ENCODE results near the gene AOPEP. TPM values are rescaled to one million over a fixed set of nuclear protein-coding genes. Genes with fewer than 3 reads are reported as not detected.

Gene AOPEP
- total RNA-seq, 1 donor from 2014 or later = 48.0 TPM

DNA sequence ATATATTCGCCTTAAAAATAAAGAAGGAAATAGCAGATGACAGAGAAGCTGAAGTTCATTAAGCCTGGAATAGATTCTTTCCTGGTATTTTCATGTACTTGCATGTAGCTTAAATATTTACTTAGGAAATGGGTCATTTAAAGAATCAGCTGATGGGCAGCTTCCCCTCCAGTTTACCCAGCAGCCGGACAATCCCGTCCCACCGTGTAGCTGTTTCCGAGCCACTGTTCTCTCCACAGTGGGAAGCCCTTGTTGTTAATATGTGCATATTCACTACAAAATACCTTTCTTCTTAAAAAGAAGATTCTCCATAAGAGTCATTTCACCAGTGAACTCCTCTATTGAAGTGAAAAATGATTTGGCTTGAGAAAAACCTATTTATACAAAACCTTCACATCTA is 404.0 kb downstream of the AOPEP start:
- no peak overlapping the region for H3K4me3 ChIP-seq (ENCODE audit: low read length in 3 of 3)
- no peak overlapping the region for H3K9ac ChIP-seq (ENCODE audit: low read depth in 1 of 3, low read length in 3 of 3)
- H3K27me3 ChIP-seq (ENCODE audit: control insufficient read depth in 3 of 3, insufficient read depth in 3 of 3, low read length in 3 of 3) = no peaks in the 10 kb centered on the region
- H3K27ac ChIP-seq (ENCODE audit: low read depth, low read length) = no peak overlapping the region
- H3K4me1 ChIP-seq (ENCODE audit: control insufficient read depth in 3 of 3, insufficient read depth in 3 of 3, low read length in 3 of 3) = peaks cover 14 to 22% (median 21%) of the 10 kb centered on the region in 3 donors
- no peaks in the 10 kb centered on the region for H3K9me3 ChIP-seq (ENCODE audit: control insufficient read depth in 3 of 3, low read length in 3 of 3)
- no peaks in the 10 kb centered on the region for H3K36me3 ChIP-seq (ENCODE audit: control insufficient read depth in 3 of 3, insufficient read depth in 3 of 3, low read length in 3 of 3)

DNA sequence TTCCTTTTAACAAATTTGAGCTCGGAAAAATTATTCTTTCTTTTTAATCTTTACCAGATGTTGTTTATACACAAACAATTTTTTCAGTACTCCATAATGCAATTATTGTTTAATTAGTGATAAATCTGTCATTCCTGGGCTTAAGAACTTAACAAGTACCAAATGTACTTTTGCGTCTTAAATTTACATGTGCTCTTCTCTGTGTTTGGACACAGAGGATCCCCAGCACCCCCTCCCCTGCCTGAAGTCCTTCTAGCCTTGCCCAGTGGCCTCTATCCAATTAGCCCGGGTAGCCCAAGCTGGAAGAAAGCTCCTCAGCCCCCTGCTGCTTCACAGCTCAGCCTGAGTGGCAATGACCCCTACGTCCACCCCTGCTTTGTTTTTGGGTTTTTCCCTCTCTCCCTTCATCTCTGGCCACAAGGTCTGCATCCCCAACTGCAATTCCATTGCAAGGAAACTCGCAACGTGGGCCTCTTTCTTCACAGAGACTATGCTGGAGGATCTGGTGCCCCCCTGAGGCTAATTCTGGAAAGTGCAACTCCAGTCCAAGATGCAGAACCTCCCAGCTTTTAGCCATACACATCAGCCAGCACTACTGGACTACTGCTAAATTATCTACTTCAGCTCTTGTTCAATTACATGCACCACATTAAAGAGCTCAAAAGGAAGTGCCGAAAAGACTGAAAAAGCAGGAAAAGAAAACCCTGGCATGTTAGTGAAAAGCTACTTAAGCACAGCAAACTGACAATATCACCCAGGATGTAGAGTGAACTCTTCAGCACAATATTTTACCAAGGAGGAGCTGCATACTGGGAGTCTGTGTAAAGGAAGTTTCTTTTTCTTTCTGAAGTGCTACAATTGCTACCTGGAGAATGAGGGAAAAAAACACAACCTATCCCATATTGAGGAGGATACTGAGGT is 404.8 kb downstream of the AOPEP start:
- Histone ChIP-seq H3K9ac (ENCODE audit: low read depth in 1 of 3, low read length in 3 of 3) (no peak overlapping the region), H3K36me3 (ENCODE audit: control insufficient read depth in 3 of 3, insufficient read depth in 3 of 3, low read length in 3 of 3) (no peaks in the 10 kb centered on the region), H3K4me3 (ENCODE audit: low read length in 3 of 3) (no peak overlapping the region), H3K4me1 (ENCODE audit: control insufficient read depth in 3 of 3, insufficient read depth in 3 of 3, low read length in 3 of 3) (peaks cover 14 to 22% (median 21%) of the 10 kb centered on the region in 3 donors), H3K9me3 (ENCODE audit: control insufficient read depth in 3 of 3, low read length in 3 of 3) (no peaks in the 10 kb centered on the region), H3K27me3 (ENCODE audit: control insufficient read depth in 3 of 3, insufficient read depth in 3 of 3, low read length in 3 of 3) (no peaks in the 10 kb centered on the region), H3K27ac (ENCODE audit: low read depth, low read length) (no peak overlapping the region)

DNA sequence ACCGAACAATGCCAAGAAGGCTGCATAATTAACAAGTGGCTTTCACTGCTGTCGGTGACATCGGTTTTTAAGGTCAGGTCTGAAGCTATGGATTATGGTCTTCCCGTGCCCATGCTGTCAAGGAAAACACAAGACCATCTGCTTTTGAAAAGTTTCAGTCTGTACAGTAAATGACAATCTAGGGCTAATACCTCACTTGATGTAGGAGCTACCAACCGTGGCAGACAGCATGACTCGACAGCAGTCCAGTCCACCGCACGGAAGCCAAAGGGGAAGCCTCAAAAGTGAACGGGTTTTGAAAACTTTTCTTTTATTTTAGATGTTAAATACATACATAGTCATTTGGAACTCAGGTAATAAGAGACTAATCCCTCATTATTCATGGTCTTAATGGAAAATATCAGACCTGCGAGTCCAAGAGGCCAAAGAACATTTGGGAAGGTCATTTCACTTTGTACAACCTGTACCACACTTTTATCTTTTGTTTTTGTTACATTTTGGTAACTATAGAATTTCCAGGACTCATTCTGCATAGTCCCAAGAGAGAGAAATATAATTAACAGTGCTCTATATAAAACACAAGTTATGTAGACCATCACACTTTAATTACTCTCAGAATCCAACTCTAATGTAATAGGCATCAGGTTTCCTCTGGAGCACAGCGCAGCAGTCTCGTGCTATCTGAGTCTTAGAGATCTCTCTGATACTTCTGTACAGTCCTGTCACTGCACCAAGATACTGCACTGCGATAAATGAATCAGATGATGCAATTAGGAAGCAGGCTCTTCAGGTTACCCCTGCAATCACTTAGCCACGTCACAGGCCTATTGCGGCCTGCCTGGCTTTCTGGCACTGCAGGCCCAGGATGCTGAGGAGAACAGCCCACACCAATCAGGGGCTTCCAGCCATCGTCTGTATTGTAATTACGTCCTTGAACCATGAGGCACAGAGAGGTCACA is 406.1 kb downstream of the AOPEP start:
- Histone ChIP-seq H3K9ac (ENCODE audit: low read depth in 1 of 3, low read length in 3 of 3) (peak overlapping the region in 1 of 3 donors; percentile 41), H3K4me1 (ENCODE audit: control insufficient read depth in 3 of 3, insufficient read depth in 3 of 3, low read length in 3 of 3) (peaks cover 6 to 17% (median 13%) of the 10 kb centered on the region in 3 donors), H3K4me3 (ENCODE audit: low read length in 3 of 3) (no peak overlapping the region), H3K9me3 (ENCODE audit: control insufficient read depth in 3 of 3, low read length in 3 of 3) (no peaks in the 10 kb centered on the region), H3K27me3 (ENCODE audit: control insufficient read depth in 3 of 3, insufficient read depth in 3 of 3, low read length in 3 of 3) (no peaks in the 10 kb centered on the region), H3K27ac (ENCODE audit: low read depth, low read length) (no peak overlapping the region), H3K36me3 (ENCODE audit: control insufficient read depth in 3 of 3, insufficient read depth in 3 of 3, low read length in 3 of 3) (no peaks in the 10 kb centered on the region)

- Histone ChIP-seq H3K9ac (ENCODE audit: low read depth in 1 of 3, low read length in 3 of 3) (no peak overlapping the region), H3K9me3 (ENCODE audit: control insufficient read depth in 3 of 3, low read length in 3 of 3) (no peaks in the 10 kb centered on the region), H3K36me3 (ENCODE audit: control insufficient read depth in 3 of 3, insufficient read depth in 3 of 3, low read length in 3 of 3) (no peaks in the 10 kb centered on the region), H3K27ac (ENCODE audit: low read depth, low read length) (no peak overlapping the region), H3K4me1 (ENCODE audit: control insufficient read depth in 3 of 3, insufficient read depth in 3 of 3, low read length in 3 of 3) (peaks cover 6 to 24% (median 19%) of the 10 kb centered on the region in 3 donors), H3K4me3 (ENCODE audit: low read length in 3 of 3) (no peak overlapping the region), H3K27me3 (ENCODE audit: control insufficient read depth in 3 of 3, insufficient read depth in 3 of 3, low read length in 3 of 3) (no peaks in the 10 kb centered on the region)
These were observed 406.8 kb downstream of the AOPEP start for GRCh38 chr9:95133325-95133705.

DNA sequence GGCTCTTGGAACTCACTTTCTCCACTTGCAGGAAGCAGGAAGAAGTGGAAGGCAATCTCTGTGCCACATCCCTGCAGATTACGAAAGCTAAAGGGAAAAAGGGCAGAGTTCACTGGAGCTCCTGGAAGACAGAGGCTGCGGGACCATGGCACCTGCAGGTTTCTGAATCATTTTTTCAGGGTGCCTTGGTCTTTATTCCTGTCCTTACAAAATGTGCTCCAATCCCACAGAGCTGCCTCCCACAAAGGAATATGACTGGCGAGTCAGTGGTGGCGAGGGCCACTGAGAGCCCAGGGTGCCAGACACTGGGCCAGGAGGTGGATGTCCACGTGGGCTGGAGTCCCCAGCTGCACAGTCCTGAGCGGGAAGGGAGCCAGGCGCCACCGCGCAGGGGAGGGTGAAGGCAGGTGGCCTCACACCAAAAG is 408.0 kb downstream of the AOPEP start:
- H3K36me3 ChIP-seq (ENCODE audit: control insufficient read depth in 3 of 3, insufficient read depth in 3 of 3, low read length in 3 of 3) = no peaks in the 10 kb centered on the region
- no peak overlapping the region for H3K9ac ChIP-seq (ENCODE audit: low read depth in 1 of 3, low read length in 3 of 3)
- peaks cover 8 to 31% (median 23%) of the 10 kb centered on the region in 3 donors for H3K4me1 ChIP-seq (ENCODE audit: control insufficient read depth in 3 of 3, insufficient read depth in 3 of 3, low read length in 3 of 3)
- H3K27me3 ChIP-seq (ENCODE audit: control insufficient read depth in 3 of 3, insufficient read depth in 3 of 3, low read length in 3 of 3) = no peaks in the 10 kb centered on the region
- no peak overlapping the region for H3K27ac ChIP-seq (ENCODE audit: low read depth, low read length)
- H3K9me3 ChIP-seq (ENCODE audit: control insufficient read depth in 3 of 3, low read length in 3 of 3) = no peaks in the 10 kb centered on the region
- no peak overlapping the region for H3K4me3 ChIP-seq (ENCODE audit: low read length in 3 of 3)

DNA sequence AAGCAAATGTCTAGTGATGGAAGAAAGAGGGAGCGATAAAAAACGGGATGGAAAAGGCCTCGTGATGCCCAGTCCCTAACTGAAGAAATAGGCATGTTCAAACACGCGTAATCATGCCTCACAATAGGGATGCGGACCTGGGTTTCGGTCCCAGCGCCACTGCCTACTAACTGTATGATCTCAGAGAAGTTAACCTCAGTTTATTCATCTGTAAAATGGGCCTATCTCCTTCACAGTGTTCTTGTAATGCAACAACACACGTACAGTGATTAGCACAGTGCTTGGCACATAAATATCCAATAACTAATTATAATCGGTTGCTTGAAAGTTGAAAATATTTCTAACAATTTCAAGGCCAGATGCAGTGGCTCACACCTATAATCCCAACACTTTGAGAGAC is 409.3 kb downstream of the AOPEP start:
- H3K27me3 ChIP-seq (ENCODE audit: control insufficient read depth in 3 of 3, insufficient read depth in 3 of 3, low read length in 3 of 3) = no peaks in the 10 kb centered on the region
- H3K9me3 ChIP-seq (ENCODE audit: control insufficient read depth in 3 of 3, low read length in 3 of 3) = no peaks in the 10 kb centered on the region
- H3K36me3 ChIP-seq (ENCODE audit: control insufficient read depth in 3 of 3, insufficient read depth in 3 of 3, low read length in 3 of 3) = no peaks in the 10 kb centered on the region
- H3K27ac ChIP-seq (ENCODE audit: low read depth, low read length) = no peak overlapping the region
- peaks cover 8 to 32% (median 23%) of the 10 kb centered on the region in 3 donors for H3K4me1 ChIP-seq (ENCODE audit: control insufficient read depth in 3 of 3, insufficient read depth in 3 of 3, low read length in 3 of 3)
- H3K9ac ChIP-seq (ENCODE audit: low read depth in 1 of 3, low read length in 3 of 3) = no peak overlapping the region
- no peak overlapping the region for H3K4me3 ChIP-seq (ENCODE audit: low read length in 3 of 3)

Small RNA genes lying within 50 kb of the gene (small RNA-seq; reads per million reads assigned to genes)
- gene MIR2278 (0.09 reads per million), gene MIR23B (598 reads per million, percentile 98 among the genes with 10 or more reads in this experiment), gene MIR27B (7,240 reads per million, percentile 100 among the genes with 10 or more reads in this experiment), gene MIR3074 (not detected), gene MIR6081 (not detected)

Other genes with a start within 250 kb of the AOPEP start
- gene PCAT7, start 171.6 kb upstream of the AOPEP start, total RNA-seq = not detected
- 72.5 TPM for gene FBP2, start 132.9 kb upstream of the AOPEP start, total RNA-seq
- not detected for gene FBP1, start 87.2 kb upstream of the AOPEP start, total RNA-seq